Activated CD8-positive, alpha-beta memory T cell treated with anti-CD3 and anti-CD28 coated beads, Interleukin-2, amount 10 ng/mL, durations not matched to agents 7 days and 5 days (primary cell): ENCODE measurements around the gene PIP5K1B. TPM values are rescaled to one million over a fixed set of nuclear protein-coding genes. Genes with fewer than 3 reads are reported as not detected.

Experiments
- ATAC-seq: fragments of 150-1000 bp; cut with Tn5 transposase; one replicate; pipeline ENCODE4 v1.10.0; 2021; ENCODE audit warnings: moderate library complexity
- CTCF ChIA-PET: fragments of 350-600 bp; sonication (Branson Sonifier 250); formaldehyde crosslinking; loops from one replicate; lab custom pipeline; 2021; ENCODE audit warnings: antibody characterized with exemption; lab: Charles Lee
- DNase-seq: peaks from one replicate; pipeline ENCODE4 v3.0.0-alpha.2; 2020
- H3K27ac Mint-ChIP-seq: one replicate; pipeline ENCODE4 v1.8.0; 2021; ENCODE audit warnings: mild to moderate bottlenecking, mixed read lengths
- H3K27me3 Mint-ChIP-seq: one replicate; pipeline ENCODE4 v1.8.0; 2021; ENCODE audit warnings: mixed read lengths
- H3K36me3 Mint-ChIP-seq: one replicate; pipeline ENCODE4 v1.8.0; 2021; ENCODE audit warnings: mild to moderate bottlenecking, mixed read lengths
- H3K4me1 Mint-ChIP-seq: one replicate; pipeline ENCODE4 v1.8.0; 2021; ENCODE audit warnings: mixed read lengths
- H3K4me3 Mint-ChIP-seq: one replicate; pipeline ENCODE4 v1.8.0; 2021; ENCODE audit warnings: mild to moderate bottlenecking, moderate library complexity, mixed read lengths
- H3K9me3 Mint-ChIP-seq: one replicate; pipeline ENCODE4 v1.8.0; 2022; ENCODE audit warnings: low read depth, mixed read lengths
- total RNA-seq, 2 experiments: library from RNA; stranded (reverse); gene quantifications; one replicate each; pipeline ENCODE4 v1.2.3, GENCODE V29; 2021

PIP5K1B gene
- total RNA-seq, 2 experiments from 2014 or later, result 0.85 to 23.2 TPM

GRCh38 chr9:68832101-68832500 lies 127.1 kb downstream of the PIP5K1B start:
- no peaks in the 10 kb centered on the region for H3K4me1 Mint-ChIP-seq
- peaks cover 7% of the 10 kb centered on the region for H3K27me3 Mint-ChIP-seq
- H3K4me3 Mint-ChIP-seq, result no peak overlapping the region
- CTCF ChIA-PET, result interaction anchor here (1.1 kb wide), 1 partner anchor 167 kb away, joined by 3 read pairs; no protein-coding TSS in a partner anchor
- no peak for DNase-seq
- no peaks in the 10 kb centered on the region for H3K36me3 Mint-ChIP-seq
- no peak overlapping the region for H3K27ac Mint-ChIP-seq
- H3K9me3 Mint-ChIP-seq, result no peaks in the 10 kb centered on the region
- no peak for ATAC-seq

GRCh38 chr9:68832861-68833518 lies 128.0 kb downstream of the PIP5K1B start:
- no peak for DNase-seq
- Mint-ChIP-seq H3K27ac (no peak overlapping the region), H3K9me3 (no peaks in the 10 kb centered on the region), H3K36me3 (no peaks in the 10 kb centered on the region), H3K4me3 (no peak overlapping the region), H3K27me3 (peaks cover 7% of the 10 kb centered on the region), H3K4me1 (no peaks in the 10 kb centered on the region)
- ATAC-seq, result no peak
- CTCF ChIA-PET, result interaction anchor here (1.1 kb wide), 1 partner anchor 166 kb away, joined by 3 read pairs; no protein-coding TSS in a partner anchor

GRCh38 chr9:68834931-68835520 lies 130.0 kb downstream of the PIP5K1B start:
- Mint-ChIP-seq H3K27me3 (peaks cover 9% of the 10 kb centered on the region), H3K4me3 (no peak overlapping the region), H3K27ac (no peak overlapping the region), H3K36me3 (no peaks in the 10 kb centered on the region), H3K4me1 (no peaks in the 10 kb centered on the region), H3K9me3 (no peaks in the 10 kb centered on the region)
- CTCF ChIA-PET, result interaction anchor here (0.8 kb wide), 1 partner anchor 73 kb away, joined by 3 read pairs; no protein-coding TSS in a partner anchor
- ATAC-seq (no peak), DNase-seq (no peak)

- no peak for ATAC-seq
- Mint-ChIP-seq H3K4me3 (no peak overlapping the region), H3K27ac (no peak overlapping the region), H3K9me3 (no peaks in the 10 kb centered on the region), H3K36me3 (no peaks in the 10 kb centered on the region), H3K27me3 (peaks cover 5% of the 10 kb centered on the region), H3K4me1 (no peaks in the 10 kb centered on the region)
- CTCF ChIA-PET, result interaction anchor here (0.9 kb wide), 1 partner anchor 28 kb away, joined by 3 read pairs; no protein-coding TSS in a partner anchor
- no peak for DNase-seq
Observed at GRCh38 chr9:68836788-68837187, 131.7 kb downstream of the PIP5K1B start.

GRCh38 chr9:68838245-68838644 lies 133.2 kb downstream of the PIP5K1B start:
- CTCF ChIA-PET, result no interaction called here
- Mint-ChIP-seq H3K27ac (no peak overlapping the region), H3K4me3 (no peak overlapping the region), H3K9me3 (no peaks in the 10 kb centered on the region), H3K36me3 (no peaks in the 10 kb centered on the region), H3K4me1 (no peaks in the 10 kb centered on the region), H3K27me3 (peaks cover 5% of the 10 kb centered on the region)
- no peak for DNase-seq
- ATAC-seq, result no peak

GRCh38 chr9:68841276-68842052 lies 136.4 kb downstream of the PIP5K1B start:
- H3K4me3 Mint-ChIP-seq, result no peak overlapping the region
- ATAC-seq, result no peak
- peaks cover 8% of the 10 kb centered on the region for H3K27me3 Mint-ChIP-seq
- H3K27ac Mint-ChIP-seq, result no peak overlapping the region
- H3K9me3 Mint-ChIP-seq, result no peaks in the 10 kb centered on the region
- no peaks in the 10 kb centered on the region for H3K36me3 Mint-ChIP-seq
- no peak for DNase-seq
- peaks cover 3% of the 10 kb centered on the region for H3K4me1 Mint-ChIP-seq
- CTCF ChIA-PET, result no interaction called here

GRCh38 chr9:68842568-68842967 lies 137.5 kb downstream of the PIP5K1B start:
- CTCF ChIA-PET, result no interaction called here
- peaks cover 9% of the 10 kb centered on the region for H3K27me3 Mint-ChIP-seq
- ATAC-seq, result no peak
- H3K9me3 Mint-ChIP-seq, result no peaks in the 10 kb centered on the region
- H3K27ac Mint-ChIP-seq, result no peak overlapping the region
- no peaks in the 10 kb centered on the region for H3K36me3 Mint-ChIP-seq
- H3K4me3 Mint-ChIP-seq, result no peak overlapping the region
- DNase-seq, result no peak
- peaks cover 3% of the 10 kb centered on the region for H3K4me1 Mint-ChIP-seq

- no peak for ATAC-seq
- H3K4me1 Mint-ChIP-seq, result peaks cover 3% of the 10 kb centered on the region
- no peaks in the 10 kb centered on the region for H3K9me3 Mint-ChIP-seq
- DNase-seq, result no peak
- H3K4me3 Mint-ChIP-seq, result no peak overlapping the region
- no peaks in the 10 kb centered on the region for H3K36me3 Mint-ChIP-seq
- H3K27ac Mint-ChIP-seq, result no peak overlapping the region
- H3K27me3 Mint-ChIP-seq, result peaks cover 9% of the 10 kb centered on the region
- CTCF ChIA-PET, result no interaction called here
Observed at GRCh38 chr9:68843239-68843638, 138.2 kb downstream of the PIP5K1B start.

GRCh38 chr9:68844157-68844556 lies 139.1 kb downstream of the PIP5K1B start:
- no peak for ATAC-seq
- peaks cover 8% of the 10 kb centered on the region for H3K27me3 Mint-ChIP-seq

GRCh38 chr9:68844631-68845612 lies 139.9 kb downstream of the PIP5K1B start:
- peaks cover 7% of the 10 kb centered on the region for H3K27me3 Mint-ChIP-seq
- DNase-seq (no peak), ATAC-seq (no peak)
- peaks cover 3% of the 10 kb centered on the region for H3K4me1 Mint-ChIP-seq
- H3K9me3 Mint-ChIP-seq, result no peaks in the 10 kb centered on the region
- no peak overlapping the region for H3K4me3 Mint-ChIP-seq
- CTCF ChIA-PET, result interaction anchor here (1.3 kb wide), 1 partner anchor 14 kb away, joined by 4 read pairs; no protein-coding TSS in a partner anchor
- H3K36me3 Mint-ChIP-seq, result no peaks in the 10 kb centered on the region
- H3K27ac Mint-ChIP-seq, result no peak overlapping the region

More at GRCh38 chr9:68844157-68844556, 139.1 kb downstream of the PIP5K1B start:
- peaks cover 3% of the 10 kb centered on the region for H3K4me1 Mint-ChIP-seq
- H3K4me3 Mint-ChIP-seq, result no peak overlapping the region
- DNase-seq, result no peak
- no peaks in the 10 kb centered on the region for H3K9me3 Mint-ChIP-seq
- no peak overlapping the region for H3K27ac Mint-ChIP-seq
- H3K36me3 Mint-ChIP-seq, result no peaks in the 10 kb centered on the region
- CTCF ChIA-PET, result no interaction called here

GRCh38 chr9:68847765-68848164 lies 142.7 kb downstream of the PIP5K1B start:
- no peaks in the 10 kb centered on the region for H3K9me3 Mint-ChIP-seq
- peaks cover 17% of the 10 kb centered on the region for H3K27me3 Mint-ChIP-seq
- DNase-seq (no peak), ATAC-seq (no peak)
- CTCF ChIA-PET, result no interaction called here
- H3K36me3 Mint-ChIP-seq, result no peaks in the 10 kb centered on the region
- peaks cover 3% of the 10 kb centered on the region for H3K4me1 Mint-ChIP-seq
- no peak overlapping the region for H3K27ac Mint-ChIP-seq
- no peak overlapping the region for H3K4me3 Mint-ChIP-seq

GRCh38 chr9:68851657-68852056 lies 146.6 kb downstream of the PIP5K1B start:
- ATAC-seq (no peak), DNase-seq (no peak)
- no peaks in the 10 kb centered on the region for H3K36me3 Mint-ChIP-seq
- H3K4me1 Mint-ChIP-seq, result no peaks in the 10 kb centered on the region
- peaks cover 26% of the 10 kb centered on the region for H3K27me3 Mint-ChIP-seq
- H3K9me3 Mint-ChIP-seq, result no peaks in the 10 kb centered on the region
- H3K27ac Mint-ChIP-seq, result no peak overlapping the region
- no peak overlapping the region for H3K4me3 Mint-ChIP-seq
- CTCF ChIA-PET, result no interaction called here

- Mint-ChIP-seq H3K27ac (no peak overlapping the region), H3K27me3 (peaks cover 30% of the 10 kb centered on the region), H3K9me3 (no peaks in the 10 kb centered on the region), H3K4me1 (no peaks in the 10 kb centered on the region), H3K36me3 (no peaks in the 10 kb centered on the region), H3K4me3 (no peak overlapping the region)
- DNase-seq (no peak), ATAC-seq (no peak)
- CTCF ChIA-PET, result no interaction called here
Observed at GRCh38 chr9:68852941-68853340, 147.9 kb downstream of the PIP5K1B start.
